ENCODE data around the gene WDR47. TPM values are rescaled to one million over a fixed set of nuclear protein-coding genes. Genes with fewer than 3 reads are reported as not detected.

Gene WDR47
- total RNA-seq, 1 experiment from 2014 or later, result 6.6 TPM

- H3K14ac ChIP-seq (ENCODE audit: insufficient read depth, low read length), result no peak overlapping the region
- no peak overlapping the region for H2BK12ac ChIP-seq (ENCODE audit: insufficient read length, low read depth, low read length)
- Mint-ChIP-seq H3K36me3 (ENCODE audit: insufficient read depth in 1 of 3, low read depth in 3 of 3) (peaks cover 14 to 27% (median 19%) of the 10 kb centered on the region in 3 experiments), H3K4me3 (no peak overlapping the region), H3K4me1 (peaks cover 10 to 14% of the 10 kb centered on the region in 2 experiments), H3K27me3 (ENCODE audit: low read depth) (no peaks in the 10 kb centered on the region), H3K27ac (0 out of 7 replicates have a peak overlapping the region, but pooled peaks of 1 of the 3 experiments have one; percentile 30), H3K9me3 (no peaks in the 10 kb centered on the region)
- H2BK120ac ChIP-seq (ENCODE audit: low read depth, low read length, poor library complexity, severe bottlenecking), result no peak overlapping the region
- no peak overlapping the region for H3K56ac ChIP-seq (ENCODE audit: insufficient read length, low read depth, low read length)
- no peak overlapping the region for H2AK5ac ChIP-seq (ENCODE audit: insufficient read length, low read length)
- no peak for TF ChIP-seq CTCF (conservative IDR thresholded peaks at IDR 0.05)
- no peak overlapping the region for H2BK15ac ChIP-seq (ENCODE audit: low read depth, low read length)
- no peak overlapping the region for H2AFZ ChIP-seq (ENCODE audit: low read length)
- no peak overlapping the region for H3T11ph ChIP-seq (ENCODE audit: low read length)
- no peaks in the 10 kb centered on the region for H3K23me2 ChIP-seq (ENCODE audit: insufficient read length, low read depth, low read length, poor library complexity, severe bottlenecking)
- no peak overlapping the region for H4K8ac ChIP-seq (replicated peaks; ENCODE audit: insufficient read length, low read depth, low read length)
- no peaks in the 10 kb centered on the region for H3K9me3 ChIP-seq (ENCODE audit: control insufficient read depth, low read depth, low read length)
- H3K79me1 ChIP-seq (ENCODE audit: insufficient read depth, low read depth, low read length, poor library complexity, severe bottlenecking), result peaks cover 5% of the 10 kb centered on the region
- no peaks in the 10 kb centered on the region; the same call in 1 of the 2 replicates for H3K4me1 ChIP-seq (ENCODE audit: insufficient read depth, low read length)
- H3K9ac ChIP-seq (ENCODE audit: extremely low read depth, insufficient read length, low read length), result no peak overlapping the region
- H3K18ac ChIP-seq (ENCODE audit: insufficient read length, low read depth, low read length), result no peak overlapping the region
- no CpG with 5 or more reads among the region's 3 CpGs for WGBS (ENCODE audit: extremely low coverage, insufficient read length, low lambda C conversion rate)
- peaks cover 3% of the 10 kb centered on the region; the same call in 1 of the 2 replicates for H3K79me2 ChIP-seq (ENCODE audit: insufficient read depth, low read length)
- no peak overlapping the region for H4K91ac ChIP-seq (ENCODE audit: insufficient read length, low read depth, low read length)
- no peak overlapping the region for H3K4me2 ChIP-seq (ENCODE audit: insufficient read depth, insufficient read length, low read length)
- peak overlapping the region; percentile 86 for H2BK20ac ChIP-seq (ENCODE audit: low read depth, low read length, poor library complexity, severe bottlenecking)
- H4K20me1 ChIP-seq (ENCODE audit: control insufficient read depth, insufficient read depth, insufficient read length), result no peaks in the 10 kb centered on the region
- DNase-seq, result no peak
- no peak overlapping the region for H4K5ac ChIP-seq (ENCODE audit: insufficient read length, low read depth, low read length)
- H3K4ac ChIP-seq (ENCODE audit: low read depth, low read length), result no peak overlapping the region
- H3K27me3 ChIP-seq (ENCODE audit: insufficient read depth, low read length), result no peaks in the 10 kb centered on the region
- H3K27ac ChIP-seq (ENCODE audit: insufficient read length, low read depth, low read length), result no peak overlapping the region
- H2BK5ac ChIP-seq (ENCODE audit: insufficient read length, low read length), result no peak overlapping the region
- no peak overlapping the region for H3K23ac ChIP-seq (ENCODE audit: insufficient read length, low read depth, low read length)
Observed at GRCh38 chr1:108955111-108955510, 86.8 kb downstream of the WDR47 start.
